HG02885 (cell line): Measurements from ENCODE around the gene MRPS12.

Experiments
- ATAC-seq: cut with Tn5 transposase; IDR thresholded peaks from one replicate; pipeline ENCODE4 v1.9.1; 2021; ENCODE audit warnings: mild to moderate bottlenecking; ENCODE audit not compliant: unreplicated experiment, poor library complexity

MRPS12 gene

DNA sequence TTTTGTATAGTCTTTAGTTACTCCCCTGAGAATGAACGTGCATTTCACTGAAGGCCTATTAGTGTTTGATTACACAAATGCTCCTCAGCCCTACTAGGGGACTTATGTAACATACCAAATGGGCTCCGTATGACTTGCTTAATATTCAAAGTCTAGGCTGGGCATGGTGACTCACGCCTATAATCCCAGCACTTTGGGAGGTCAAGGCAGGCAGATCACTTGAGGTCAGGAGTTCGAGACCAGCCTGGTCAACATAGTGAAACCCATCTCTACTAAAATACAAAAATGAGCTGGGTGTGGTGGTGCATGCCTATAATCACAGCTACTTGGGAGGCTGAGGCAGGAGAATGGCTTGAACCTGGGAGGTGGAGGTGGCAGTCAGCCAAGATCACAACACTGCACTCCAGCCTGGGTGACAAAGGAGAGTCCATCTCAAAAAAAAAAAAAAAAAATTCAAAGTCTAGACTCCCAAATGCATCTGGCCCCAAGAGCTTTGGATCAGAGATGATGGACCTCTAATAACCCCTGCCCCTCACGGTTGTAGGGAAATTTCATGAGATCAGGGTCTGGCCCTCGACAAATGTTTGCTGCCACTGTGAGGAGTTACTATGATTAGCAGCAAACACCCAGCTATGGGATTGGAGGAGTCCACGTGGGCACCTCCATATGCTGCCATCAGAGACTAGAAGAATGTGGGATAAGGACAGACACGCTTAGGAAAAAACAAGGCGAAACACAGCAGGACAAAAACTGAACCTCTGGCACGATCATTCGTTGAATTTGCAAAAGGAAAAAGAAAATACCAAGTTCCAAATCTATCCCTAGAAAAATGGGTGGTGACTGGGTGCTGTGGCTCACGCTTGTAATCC lies 40.2 kb downstream of the MRPS12 start:
- ATAC-seq = no peak

DNA sequence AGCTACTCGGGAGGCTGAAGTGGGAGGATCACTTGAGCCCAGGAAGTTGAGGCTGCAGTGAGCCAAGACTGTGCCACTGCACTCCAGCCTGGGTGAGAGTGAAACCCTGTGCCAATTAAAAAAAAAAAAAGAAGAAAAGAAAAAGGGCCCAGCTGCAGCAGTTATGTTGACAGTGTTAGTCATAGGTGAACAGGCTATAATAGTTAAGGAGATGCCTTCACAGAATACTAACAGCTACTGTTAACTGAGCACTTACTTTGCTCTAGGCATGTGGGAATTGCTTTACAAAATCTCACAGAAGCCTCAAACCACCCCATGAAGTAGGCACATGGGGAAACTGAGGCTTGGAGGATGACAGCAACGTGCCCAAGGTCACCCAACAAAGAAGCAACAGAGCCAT lies 40.9 kb downstream of the MRPS12 start:
- no peak for ATAC-seq

DNA sequence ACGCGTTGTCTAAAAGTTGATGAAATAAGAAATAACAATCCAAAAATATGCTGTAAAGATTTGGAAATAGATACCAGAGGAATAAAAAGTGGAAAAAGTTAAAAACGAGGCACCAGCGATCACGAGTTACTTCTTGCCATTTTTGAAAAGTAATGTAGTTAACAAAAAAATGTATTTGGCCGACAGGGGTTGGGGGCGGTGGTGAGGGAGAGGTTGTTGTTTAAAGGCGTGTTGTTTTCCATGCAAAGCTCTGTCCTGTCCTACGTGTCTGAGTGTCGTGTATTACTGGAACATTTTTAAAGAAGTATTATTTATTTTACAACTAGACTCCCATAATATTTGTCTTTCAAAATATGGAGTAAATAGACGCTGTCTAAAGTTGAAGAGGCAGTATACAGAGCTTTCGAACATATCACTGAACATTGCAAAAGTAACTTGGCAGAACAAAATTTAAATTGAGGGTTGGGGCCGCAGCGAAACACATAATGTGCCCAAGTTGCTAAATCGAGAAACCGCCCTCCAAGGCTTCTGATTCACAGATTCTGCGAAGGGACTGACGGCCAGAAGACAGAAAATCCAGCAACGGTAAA lies 44.0 kb downstream of the MRPS12 start:
- ATAC-seq = no peak

DNA sequence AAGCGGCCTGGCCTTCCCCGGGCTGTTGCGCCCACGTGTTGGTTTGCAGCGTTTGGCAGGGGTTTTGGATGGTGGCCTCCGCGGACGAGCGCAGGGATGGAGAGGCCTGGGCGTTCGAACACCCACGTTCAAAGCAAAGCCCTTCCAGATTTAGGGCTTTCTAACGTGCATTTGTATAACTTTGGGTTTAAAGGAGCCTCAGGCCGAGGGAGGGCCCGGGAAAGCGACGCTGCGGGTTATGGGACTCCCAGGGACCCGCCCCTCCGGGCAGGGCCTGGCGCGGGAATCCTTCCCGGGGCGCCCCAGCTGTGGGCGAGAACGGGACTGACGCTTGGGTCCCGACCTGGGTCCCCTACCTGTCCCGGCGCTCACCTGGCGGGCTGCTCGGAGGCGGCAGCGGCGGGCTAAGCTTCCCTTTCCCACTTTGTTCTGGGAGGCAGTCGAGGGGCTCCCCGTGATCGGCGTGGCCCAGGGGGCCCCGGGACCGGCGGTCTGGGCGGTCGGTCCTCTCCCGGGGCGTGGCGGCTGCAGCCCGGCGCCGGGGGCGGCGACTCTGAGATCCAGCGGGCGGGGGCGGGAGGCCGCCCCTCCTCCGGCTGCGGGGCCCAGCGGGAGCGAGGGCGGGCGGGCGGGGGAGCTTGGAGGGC lies 44.6 kb downstream of the MRPS12 start, which contains the start of gene FBXO17:
TSS of gene FBXO17 (minus strand) at position 529 of the 647 bp plus-strand sequence. CDS start 25,423 bp downstream, outside the sequence.
- ATAC-seq = no peak

DNA sequence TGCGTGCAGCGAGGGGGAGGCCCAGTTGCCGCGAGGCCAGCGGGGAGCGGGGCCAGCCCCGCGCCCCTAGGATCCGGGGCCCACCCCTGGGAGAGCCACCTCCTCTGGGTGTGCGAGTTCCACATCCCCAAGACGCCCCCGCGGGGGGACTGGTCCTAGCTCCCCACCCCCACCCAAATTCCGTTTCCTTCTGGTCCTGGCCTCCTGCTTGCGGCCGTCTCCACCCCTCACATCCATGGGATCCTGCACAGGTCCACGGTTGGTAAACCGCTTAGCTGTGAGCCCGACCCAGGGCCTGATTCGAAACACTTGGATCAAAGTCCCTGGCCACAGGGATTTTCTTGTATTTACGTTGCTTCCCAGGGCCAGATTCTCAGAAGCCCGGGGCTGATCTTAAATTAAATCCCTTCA lies 45.1 kb downstream of the MRPS12 start:
- no peak for ATAC-seq

DNA sequence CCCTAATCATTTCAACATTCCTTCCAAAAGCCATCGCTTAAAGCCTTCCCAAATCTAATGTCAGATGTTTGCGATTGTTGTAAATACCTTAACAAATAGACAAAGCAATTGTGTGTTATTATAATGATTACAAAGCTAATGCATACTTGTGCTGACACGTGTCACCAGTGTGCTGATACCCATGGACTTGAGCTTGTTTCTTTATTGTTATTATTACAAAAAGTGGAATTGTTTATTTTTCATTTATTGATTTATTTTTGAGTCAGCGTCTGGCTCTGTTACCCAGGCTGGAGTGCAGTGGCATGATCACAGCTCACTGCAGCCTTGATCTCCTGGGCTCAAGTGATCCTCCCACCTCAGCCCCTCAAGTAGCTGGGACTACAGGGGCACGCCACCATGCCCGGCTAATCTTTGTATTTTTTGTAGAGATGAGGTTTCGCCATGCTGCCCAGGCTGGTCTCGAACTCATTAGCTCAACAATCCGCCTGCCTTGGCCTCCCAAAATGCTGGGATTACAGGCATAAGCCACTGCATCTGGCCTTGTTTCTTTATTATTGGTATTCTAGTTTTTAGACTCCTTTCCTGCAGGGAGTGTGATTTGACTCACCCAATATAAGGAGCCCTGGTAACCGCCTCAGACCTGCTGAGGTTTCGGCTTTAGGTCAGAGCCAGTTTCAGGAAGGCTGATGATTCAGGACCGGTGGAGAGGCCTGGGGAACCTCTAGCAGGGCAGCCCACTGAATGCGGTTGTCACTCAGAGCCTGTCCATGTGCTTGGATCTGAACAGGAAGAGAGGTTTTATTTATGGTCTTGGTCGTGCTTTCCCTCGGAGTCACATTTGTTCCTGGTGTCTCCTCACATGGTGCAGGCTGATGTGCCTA lies 46.9 kb downstream of the MRPS12 start:
- peak; percentile 75 for ATAC-seq

DNA sequence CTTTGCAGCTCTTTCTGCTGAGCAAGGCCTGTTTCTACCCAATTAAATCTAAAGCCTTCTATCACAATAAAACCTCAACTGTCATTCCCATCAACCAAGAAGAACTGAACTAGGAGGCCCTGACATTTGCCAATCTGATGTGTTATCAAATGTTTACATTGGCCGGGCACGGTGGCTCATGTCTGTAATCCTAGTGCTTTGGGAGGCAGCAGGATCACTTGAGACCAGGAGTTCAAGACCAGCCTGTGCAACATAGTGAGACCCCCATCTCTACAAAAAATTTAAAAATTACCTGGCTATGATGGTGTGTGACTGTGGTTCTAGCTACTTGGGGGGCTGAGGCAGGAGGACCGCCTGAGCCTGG lies 47.6 kb downstream of the MRPS12 start:
- no peak for ATAC-seq

DNA sequence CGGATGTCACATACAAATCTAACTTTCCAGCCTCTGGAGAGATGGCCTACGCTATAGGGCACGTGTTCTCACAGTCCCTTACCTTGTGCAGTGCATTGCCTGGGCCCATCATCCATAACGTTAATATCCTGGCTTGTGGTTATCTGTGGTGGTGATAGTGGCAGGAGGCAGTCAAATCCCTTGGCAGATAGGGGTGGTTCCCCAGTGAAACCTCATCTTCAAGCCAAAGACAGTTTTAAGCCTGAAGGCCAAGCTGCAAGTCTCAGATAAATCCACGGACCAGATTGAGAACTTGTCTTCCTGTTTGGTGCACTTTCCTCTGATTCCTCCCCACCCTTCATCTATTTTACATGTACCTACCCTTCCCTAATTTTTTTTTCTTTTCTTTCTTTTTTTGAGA lies 49.1 kb downstream of the MRPS12 start:
- ATAC-seq = no peak

DNA sequence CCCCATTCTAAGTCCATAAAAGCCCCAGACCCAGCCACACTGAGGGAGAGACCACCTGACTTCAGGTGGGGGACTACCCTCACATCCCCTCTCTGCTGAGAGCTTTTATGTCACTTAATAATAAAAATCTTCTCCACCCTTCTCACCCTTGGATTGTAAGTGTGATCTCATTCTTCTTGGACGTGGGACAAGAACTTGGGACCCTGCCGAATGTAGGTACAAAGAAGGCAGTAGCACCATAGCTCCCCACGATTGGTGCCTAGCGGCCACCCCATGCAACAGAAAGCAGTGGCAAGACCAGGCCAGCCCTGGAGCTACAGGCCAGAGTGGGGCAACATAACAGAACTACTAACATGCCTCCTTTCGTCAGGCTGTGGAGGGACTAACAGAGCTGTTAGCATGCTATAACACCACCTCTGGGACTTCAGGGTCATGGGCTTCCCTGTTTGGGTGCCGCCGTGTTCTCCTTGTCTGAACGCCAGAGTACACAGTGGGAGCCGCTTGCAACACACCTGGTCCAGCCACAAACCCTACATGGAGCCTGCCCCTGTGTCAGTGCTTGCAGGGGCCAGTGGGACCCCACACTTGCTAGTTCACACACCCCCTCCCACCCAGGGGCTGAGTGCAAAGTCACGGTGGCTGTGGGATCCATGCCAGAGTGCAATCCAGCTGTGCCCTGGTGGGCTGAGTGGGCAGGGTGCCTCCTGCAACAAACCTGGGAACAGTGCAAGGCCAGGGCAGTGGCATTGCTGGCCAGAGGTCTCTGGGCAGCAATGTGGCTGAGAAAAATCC lies 50.0 kb downstream of the MRPS12 start:
- ATAC-seq = no peak
